ENCODE data around the gene CD44. TPM values are rescaled to one million over a fixed set of nuclear protein-coding genes. Genes with fewer than 3 reads are reported as not detected.
"Not testable (repeated sequence)": the region's sequence is repeated elsewhere in the genome, so short reads cannot be mapped to it uniquely, and the experiment has no call there.

The CD44 gene
- total RNA-seq, 1 donor from 2014 or later, result 14.0 TPM

GRCh38 chr11:35218956-35219355, 80.0 kb downstream of the CD44 start:
- peaks cover 10% of the 10 kb centered on the region for H3K36me3 ChIP-seq
- H3K27ac ChIP-seq (replicated peaks), result no peak overlapping the region
- no peak for TF ChIP-seq CTCF (IDR thresholded peaks at IDR 0.05; ENCODE audit: borderline replicate concordance)
- H3K4me3 ChIP-seq, result no peak overlapping the region
- intact Hi-C loops (cut with micrococcal nuclease), result no loop called here
- DNase-seq, result no peak
- H3K4me1 ChIP-seq, result peaks cover 3% of the 10 kb centered on the region
- H3K9me3 ChIP-seq (replicated peaks), result no peaks in the 10 kb centered on the region
- H3K27me3 ChIP-seq (ENCODE audit: low read depth), result no peaks in the 10 kb centered on the region

- Histone ChIP-seq H3K27me3 (ENCODE audit: low read depth) (no peaks in the 10 kb centered on the region), H3K4me1 (peaks cover 3% of the 10 kb centered on the region), H3K27ac (replicated peaks) (no peak overlapping the region), H3K9me3 (replicated peaks) (no peaks in the 10 kb centered on the region), H3K36me3 (peaks cover 10% of the 10 kb centered on the region), H3K4me3 (no peak overlapping the region)
- intact Hi-C loops (cut with micrococcal nuclease), result no loop called here
- TF ChIP-seq CTCF (IDR thresholded peaks at IDR 0.05; ENCODE audit: borderline replicate concordance), result no peak
- DNase-seq, result no peak
Observed at GRCh38 chr11:35223371-35223796, 84.4 kb downstream of the CD44 start.

- Histone ChIP-seq H3K9me3 (replicated peaks) (no peaks in the 10 kb centered on the region), H3K27ac (replicated peaks) (no peak overlapping the region), H3K4me3 (no peak overlapping the region), H3K27me3 (ENCODE audit: low read depth) (no peaks in the 10 kb centered on the region), H3K36me3 (peaks cover 10% of the 10 kb centered on the region), H3K4me1 (peaks cover 3% of the 10 kb centered on the region)
- no peak for DNase-seq
- no peak for TF ChIP-seq CTCF (IDR thresholded peaks at IDR 0.05; ENCODE audit: borderline replicate concordance)
- intact Hi-C loops (cut with micrococcal nuclease), result no loop called here
Observed at GRCh38 chr11:35223991-35224390, 85.0 kb downstream of the CD44 start.

- no peaks in the 10 kb centered on the region for H3K9me3 ChIP-seq (replicated peaks)
- H3K4me1 ChIP-seq, result peaks cover 3% of the 10 kb centered on the region
- H3K27me3 ChIP-seq (ENCODE audit: low read depth), result no peaks in the 10 kb centered on the region
- H3K36me3 ChIP-seq, result peaks cover 18% of the 10 kb centered on the region
- H3K27ac ChIP-seq (replicated peaks), result no peak overlapping the region
- no peak for DNase-seq
- no peak overlapping the region for H3K4me3 ChIP-seq
- no peak for TF ChIP-seq CTCF (IDR thresholded peaks at IDR 0.05; ENCODE audit: borderline replicate concordance)
- intact Hi-C loops (cut with micrococcal nuclease), result no loop called here
Observed at GRCh38 chr11:35225946-35226520, 87.1 kb downstream of the CD44 start.

GRCh38 chr11:35226756-35227155, 87.8 kb downstream of the CD44 start:
- H3K27me3 ChIP-seq (ENCODE audit: low read depth); H3K4me3 ChIP-seq; H3K27ac ChIP-seq (replicated peaks); H3K9me3 ChIP-seq (replicated peaks); intact Hi-C loops (cut with micrococcal nuclease); H3K4me1 ChIP-seq; DNase-seq: not testable (repeated sequence)
- H3K36me3 ChIP-seq, result peaks cover 13% of the 10 kb centered on the region

- intact Hi-C loops (cut with micrococcal nuclease), result no loop called here
- DNase-seq, result no peak
Observed at GRCh38 chr11:35227576-35228327, 88.8 kb downstream of the CD44 start.

More at GRCh38 chr11:35227576-35228327, 88.8 kb downstream of the CD44 start:
- Histone ChIP-seq H3K27ac (replicated peaks) (no peak overlapping the region), H3K27me3 (ENCODE audit: low read depth) (no peaks in the 10 kb centered on the region), H3K4me1 (peaks cover 3% of the 10 kb centered on the region), H3K36me3 (peaks cover 12% of the 10 kb centered on the region), H3K9me3 (replicated peaks) (no peaks in the 10 kb centered on the region), H3K4me3 (no peak overlapping the region)
- TF ChIP-seq CTCF (IDR thresholded peaks at IDR 0.05; ENCODE audit: borderline replicate concordance), result no peak
